ENCODE measurements around the gene NXPH4. TPM values are rescaled to one million over a fixed set of nuclear protein-coding genes. Genes with fewer than 3 reads are reported as not detected.

Gene NXPH4
- total RNA-seq, 2 experiments from 2014 or later = 5.3 to 10.5 TPM

DNA sequence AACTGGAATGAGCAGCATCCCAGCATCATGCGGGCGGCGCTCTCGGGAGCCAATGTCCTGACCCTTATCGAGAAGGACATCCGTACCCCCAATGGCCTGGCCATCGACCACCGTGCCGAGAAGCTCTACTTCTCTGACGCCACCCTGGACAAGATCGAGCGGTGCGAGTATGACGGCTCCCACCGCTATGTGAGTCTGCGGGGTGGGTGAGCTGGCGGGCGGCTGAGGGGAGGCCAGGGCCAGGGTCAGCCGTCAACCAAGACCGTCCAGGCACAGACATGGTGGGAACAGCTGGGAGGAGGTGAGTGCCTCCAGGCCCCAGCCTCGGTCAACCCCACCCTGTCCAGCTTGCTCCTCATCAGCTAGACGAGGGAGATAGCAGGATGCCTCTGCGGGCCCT, 25.8 kb upstream of the NXPH4 start:
- CTCF ChIA-PET (ENCODE audit: unreplicated experiment) = no interaction called here
- TF ChIP-seq, protein P1, sequence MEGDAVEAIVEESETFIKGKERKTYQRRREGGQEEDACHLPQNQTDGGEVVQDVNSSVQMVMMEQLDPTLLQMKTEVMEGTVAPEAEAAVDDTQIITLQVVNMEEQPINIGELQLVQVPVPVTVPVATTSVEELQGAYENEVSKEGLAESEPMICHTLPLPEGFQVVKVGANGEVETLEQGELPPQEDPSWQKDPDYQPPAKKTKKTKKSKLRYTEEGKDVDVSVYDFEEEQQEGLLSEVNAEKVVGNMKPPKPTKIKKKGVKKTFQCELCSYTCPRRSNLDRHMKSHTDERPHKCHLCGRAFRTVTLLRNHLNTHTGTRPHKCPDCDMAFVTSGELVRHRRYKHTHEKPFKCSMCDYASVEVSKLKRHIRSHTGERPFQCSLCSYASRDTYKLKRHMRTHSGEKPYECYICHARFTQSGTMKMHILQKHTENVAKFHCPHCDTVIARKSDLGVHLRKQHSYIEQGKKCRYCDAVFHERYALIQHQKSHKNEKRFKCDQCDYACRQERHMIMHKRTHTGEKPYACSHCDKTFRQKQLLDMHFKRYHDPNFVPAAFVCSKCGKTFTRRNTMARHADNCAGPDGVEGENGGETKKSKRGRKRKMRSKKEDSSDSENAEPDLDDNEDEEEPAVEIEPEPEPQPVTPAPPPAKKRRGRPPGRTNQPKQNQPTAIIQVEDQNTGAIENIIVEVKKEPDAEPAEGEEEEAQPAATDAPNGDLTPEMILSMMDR (conservative IDR thresholded peaks at IDR 0.05; ENCODE audit: low read length) = no peak
- TF ChIP-seq EZH2phosphoT487 (IDR thresholded peaks at IDR 0.05; ENCODE audit: borderline replicate concordance, low read depth, low read length) = no peak
- no TSS peak for BruUV-seq (replicated peaks)
- H2AFZ ChIP-seq (ENCODE audit: low read length) = no peak overlapping the region
- intact Hi-C loops (cut with micrococcal nuclease; ENCODE audit: unreplicated experiment) = no loop called here
- H3K4me2 ChIP-seq (ENCODE audit: low read length) = no peak overlapping the region
- no peaks in the 10 kb centered on the region for H3K4me1 ChIP-seq (ENCODE audit: insufficient read depth, low read length, poor library complexity, severe bottlenecking)
- H4K20me1 ChIP-seq (ENCODE audit: insufficient read depth, low read length) = no peaks in the 10 kb centered on the region
- no peak overlapping the region for H3K27ac ChIP-seq (ENCODE audit: low read depth, low read length, poor library complexity, severe bottlenecking)
- no peak overlapping the region for H3K4me3 ChIP-seq (ENCODE audit: low read depth, low read length, poor library complexity, severe bottlenecking)
- POLR2A ChIA-PET = interaction anchor here (0.6 kb wide), 1 partner anchor 614 kb away, joined by 4 read pairs; no protein-coding TSS in a partner anchor
- H3K36me3 ChIP-seq (ENCODE audit: insufficient read depth, low read length) = no peaks in the 10 kb centered on the region
- H3K9me3 ChIP-seq (ENCODE audit: low read length) = no peaks in the 10 kb centered on the region
- DNase-seq (ENCODE audit: low spot score) = no peak
- H3K9me2 ChIP-seq (ENCODE audit: insufficient read depth, low read length) = no peaks in the 10 kb centered on the region
- H3K79me2 ChIP-seq (ENCODE audit: insufficient read depth, low read depth, low read length) = no peaks in the 10 kb centered on the region

DNA sequence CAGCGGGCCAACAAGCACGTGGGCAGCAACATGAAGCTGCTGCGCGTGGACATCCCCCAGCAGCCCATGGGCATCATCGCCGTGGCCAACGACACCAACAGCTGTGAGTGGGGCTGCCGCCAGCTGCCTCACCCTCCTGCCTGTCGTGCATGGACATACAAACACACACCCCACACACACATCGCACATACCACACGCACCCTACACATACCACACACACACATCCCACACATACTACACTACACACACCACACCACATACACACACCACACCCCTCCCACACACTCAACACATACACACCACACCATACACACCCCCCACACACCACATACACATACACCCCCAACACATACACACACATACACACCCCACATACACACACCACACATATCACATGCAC, 25.2 kb upstream of the NXPH4 start:
- no peaks in the 10 kb centered on the region for H4K20me1 ChIP-seq (ENCODE audit: insufficient read depth, low read length)

DNA sequence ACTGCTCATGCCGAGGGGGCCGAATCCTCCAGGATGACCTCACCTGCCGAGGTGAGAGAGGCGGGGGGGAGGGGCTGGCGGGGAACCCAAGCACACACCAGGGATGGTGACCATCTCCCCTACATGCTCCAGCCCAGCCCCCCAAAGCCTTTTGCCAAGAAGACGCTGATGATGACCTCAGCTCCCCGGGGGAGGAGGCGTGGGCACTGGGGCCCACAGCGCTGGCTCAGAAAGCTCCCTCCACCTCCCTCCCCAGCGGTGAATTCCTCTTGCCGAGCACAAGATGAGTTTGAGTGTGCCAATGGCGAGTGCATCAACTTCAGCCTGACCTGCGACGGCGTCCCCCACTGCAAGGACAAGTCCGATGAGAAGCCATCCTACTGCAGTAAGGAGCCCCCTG, 23.7 kb upstream of the NXPH4 start:
- Histone ChIP-seq H3K4me3 (ENCODE audit: low read depth, low read length, poor library complexity, severe bottlenecking) (no peak overlapping the region), H3K9me3 (ENCODE audit: low read length) (no peaks in the 10 kb centered on the region), H3K27ac (ENCODE audit: low read depth, low read length, poor library complexity, severe bottlenecking) (no peak overlapping the region), H3K4me2 (ENCODE audit: low read length) (no peak overlapping the region), H3K36me3 (ENCODE audit: insufficient read depth, low read length) (no peaks in the 10 kb centered on the region), H3K79me2 (ENCODE audit: insufficient read depth, low read depth, low read length) (no peaks in the 10 kb centered on the region), H3K4me1 (ENCODE audit: insufficient read depth, low read length, poor library complexity, severe bottlenecking) (no peaks in the 10 kb centered on the region), H2AFZ (ENCODE audit: low read length) (no peak overlapping the region), H3K9me2 (ENCODE audit: insufficient read depth, low read length) (no peaks in the 10 kb centered on the region), H4K20me1 (ENCODE audit: insufficient read depth, low read length) (no peaks in the 10 kb centered on the region)
- TF ChIP-seq, protein P1 (conservative IDR thresholded peaks at IDR 0.05; ENCODE audit: low read length) = no peak
- TF ChIP-seq EZH2phosphoT487 (IDR thresholded peaks at IDR 0.05; ENCODE audit: borderline replicate concordance, low read depth, low read length) = no peak
- POLR2A ChIA-PET = interaction anchor here (0.6 kb wide), 1 partner anchor 462 kb away, joined by 3 read pairs; no protein-coding TSS in a partner anchor
- no TSS peak for BruUV-seq (replicated peaks)
- intact Hi-C loops (cut with micrococcal nuclease; ENCODE audit: unreplicated experiment) = no loop called here
- CTCF ChIA-PET (ENCODE audit: unreplicated experiment) = no interaction called here
- DNase-seq (ENCODE audit: low spot score) = no peak

More for the DNA sequence above, 25.2 kb upstream of the NXPH4 start:
- BruUV-seq (replicated peaks) = no TSS peak
- H3K36me3 ChIP-seq (ENCODE audit: insufficient read depth, low read length) = no peaks in the 10 kb centered on the region
- no peak overlapping the region for H3K4me2 ChIP-seq (ENCODE audit: low read length)
- no peaks in the 10 kb centered on the region for H3K79me2 ChIP-seq (ENCODE audit: insufficient read depth, low read depth, low read length)
- H2AFZ ChIP-seq (ENCODE audit: low read length) = no peak overlapping the region
- no peaks in the 10 kb centered on the region for H3K4me1 ChIP-seq (ENCODE audit: insufficient read depth, low read length, poor library complexity, severe bottlenecking)
- no peak overlapping the region for H3K4me3 ChIP-seq (ENCODE audit: low read depth, low read length, poor library complexity, severe bottlenecking)
- no peaks in the 10 kb centered on the region for H3K9me3 ChIP-seq (ENCODE audit: low read length)
- H3K9me2 ChIP-seq (ENCODE audit: insufficient read depth, low read length) = no peaks in the 10 kb centered on the region
- no peak for DNase-seq (ENCODE audit: low spot score)
- ChIA-PET CTCF (ENCODE audit: unreplicated experiment) (no interaction called here), POLR2A (no interaction called here)
- no peak overlapping the region for H3K27ac ChIP-seq (ENCODE audit: low read depth, low read length, poor library complexity, severe bottlenecking)
- no peak for TF ChIP-seq EZH2phosphoT487 (IDR thresholded peaks at IDR 0.05; ENCODE audit: borderline replicate concordance, low read depth, low read length)
- TF ChIP-seq, protein P1 (conservative IDR thresholded peaks at IDR 0.05; ENCODE audit: low read length) = no peak
- intact Hi-C loops (cut with micrococcal nuclease; ENCODE audit: unreplicated experiment) = no loop called here
